Ishikawa (cell line): ENCODE results near the gene PIEZO2.

Experiments used
- CEBPB ChIP-seq: IDR thresholded peaks from 2 replicates; pipeline ENCODE4 v1.6.1; 2012
- CREB1 ChIP-seq: IDR thresholded peaks from 2 replicates; pipeline ENCODE4 v1.6.1; 2012; ENCODE audit warnings: low read depth
- EGR1 ChIP-seq: IDR thresholded peaks from 2 replicates; pipeline ENCODE4 v1.6.1; 2012
- EP300 ChIP-seq: IDR thresholded peaks from 2 replicates; pipeline ENCODE4 v1.6.1; 2012; ENCODE audit warnings: borderline replicate concordance
- FOXM1 ChIP-seq: IDR thresholded peaks from 2 replicates; pipeline ENCODE4 v1.6.1; 2012; ENCODE audit warnings: low read depth, borderline replicate concordance
- NFIC ChIP-seq: IDR thresholded peaks from 2 replicates; pipeline ENCODE4 v1.6.1; 2012
- RAD21 ChIP-seq: IDR thresholded peaks from 2 replicates; pipeline ENCODE4 v1.6.1; 2012; ENCODE audit warnings: low read depth
- REST ChIP-seq: IDR thresholded peaks from 2 replicates; pipeline ENCODE4 v1.6.1; 2012; ENCODE audit warnings: low read depth, mild to moderate bottlenecking
- TAF1 ChIP-seq: IDR thresholded peaks from 2 replicates; pipeline ENCODE4 v1.6.1; 2012; ENCODE audit warnings: low read depth, mild to moderate bottlenecking
- TCF12 ChIP-seq: IDR thresholded peaks from 2 replicates; pipeline ENCODE4 v1.6.1; 2012; ENCODE audit warnings: low read depth
- TEAD4 ChIP-seq: IDR thresholded peaks from 2 replicates; pipeline ENCODE4 v1.6.1; 2012
- USF1 ChIP-seq: IDR thresholded peaks from 2 replicates; pipeline ENCODE4 v1.6.1; 2012
- YY1 ChIP-seq: IDR thresholded peaks from 2 replicates; pipeline ENCODE4 v1.6.1; 2012; ENCODE audit warnings: low read depth
- ZBTB7A ChIP-seq: IDR thresholded peaks from 2 replicates; pipeline ENCODE4 v1.6.1; 2012; ENCODE audit warnings: low read depth
- TF ChIP-seq, protein P1 (sequence below): IDR thresholded peaks from 2 replicates; pipeline ENCODE4 v1.6.1; 2012

Gene PIEZO2

GRCh38 chr18:11154368-11154989 lies 5.1 kb upstream of the PIEZO2 start:
- no peak for TF ChIP-seq YY1
- peak; percentile 40 for TF ChIP-seq RAD21

- TF ChIP-seq TEAD4 (no peak), USF1 (no peak)
Measured at GRCh38 chr18:11153097-11153496, 3.7 kb upstream of the PIEZO2 start.

- TF ChIP-seq EGR1 = no peak
- no peak for TF ChIP-seq YY1
Measured at GRCh38 chr18:11150271-11150615, 874 bp upstream of the PIEZO2 start.

DNA sequence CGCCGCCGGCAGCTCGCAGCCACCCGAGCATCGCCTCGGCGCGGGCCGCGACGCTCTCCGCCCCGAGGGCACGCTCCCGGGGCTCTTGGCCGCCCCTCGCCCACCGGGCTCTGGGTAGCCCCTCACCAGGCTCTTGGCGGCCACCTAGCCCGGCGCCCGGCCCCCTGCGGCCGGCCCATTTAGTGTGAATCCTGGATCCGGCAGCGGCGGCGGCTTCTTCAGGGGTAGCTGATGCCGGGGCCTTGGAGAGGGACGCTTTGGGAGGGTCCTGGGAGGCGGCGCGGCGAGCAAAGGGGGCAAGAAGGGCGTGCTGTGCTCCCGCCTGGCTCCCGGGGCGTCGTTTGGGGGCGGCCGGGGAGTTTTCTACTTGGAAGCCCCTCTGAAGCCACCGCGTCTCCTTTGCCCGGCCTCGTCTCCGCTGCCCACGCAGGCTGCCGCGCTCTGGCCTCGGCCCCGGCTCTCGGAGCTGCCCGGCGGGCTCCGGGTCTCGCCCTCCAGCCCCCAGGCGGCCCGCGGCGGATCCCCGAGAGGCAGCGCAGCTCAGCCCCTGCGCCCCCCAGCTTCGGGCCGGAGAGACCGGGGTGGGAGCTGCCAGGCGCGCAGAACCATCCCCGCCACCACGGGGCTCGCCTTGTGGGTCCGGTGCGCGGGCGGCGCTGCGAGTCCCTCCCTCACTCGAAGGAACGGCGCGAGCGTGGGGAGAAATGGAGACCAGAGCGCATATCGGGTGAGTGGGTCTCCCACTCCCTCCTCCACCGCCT lies 509 bp downstream of the PIEZO2 start:
- TF ChIP-seq REST = no peak
- TF ChIP-seq CREB1 = no peak
- TF ChIP-seq YY1 = no peak
- no peak for TF ChIP-seq EGR1
- TF ChIP-seq TAF1 = no peak
- TF ChIP-seq, protein P1, sequence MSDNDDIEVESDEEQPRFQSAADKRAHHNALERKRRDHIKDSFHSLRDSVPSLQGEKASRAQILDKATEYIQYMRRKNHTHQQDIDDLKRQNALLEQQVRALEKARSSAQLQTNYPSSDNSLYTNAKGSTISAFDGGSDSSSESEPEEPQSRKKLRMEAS = no peak
- TF ChIP-seq TEAD4 = no peak
- TF ChIP-seq RAD21 = no peak
- TF ChIP-seq FOXM1 = no peak
- no peak for TF ChIP-seq TCF12
- no peak for TF ChIP-seq USF1
- no peak for TF ChIP-seq ZBTB7A
- TF ChIP-seq NFIC = no peak
- no peak for TF ChIP-seq EP300
- TF ChIP-seq CEBPB = no peak

GRCh38 chr18:11147962-11148679 lies 1.2 kb downstream of the PIEZO2 start:
- TF ChIP-seq TAF1 = no peak
- no peak for TF ChIP-seq TEAD4
- TF ChIP-seq TCF12 = no peak
- TF ChIP-seq YY1 = no peak
- no peak for TF ChIP-seq EP300
- no peak for TF ChIP-seq NFIC
- no peak for TF ChIP-seq USF1
- TF ChIP-seq RAD21 = no peak
- TF ChIP-seq CREB1 = no peak
- TF ChIP-seq, protein P1 = no peak
- no peak for TF ChIP-seq ZBTB7A
- TF ChIP-seq FOXM1 = no peak
- no peak for TF ChIP-seq REST

GRCh38 chr18:11147371-11147951 lies 1.9 kb downstream of the PIEZO2 start:
- no peak for TF ChIP-seq EGR1
